Motor neuron (in vitro differentiated cells): ENCODE measurements around the gene ARHGAP42. TPM values are rescaled to one million over a fixed set of nuclear protein-coding genes. Genes with fewer than 3 reads are reported as not detected.

Experiments used
- ATAC-seq, 8 experiments: fragments of 200-7000 bp; cut with Tn5 transposase; replicated peaks in 6 of 8; 2 replicates each; pipeline ENCODE4 v1.8.0; 2021; ENCODE audit warnings: mild to moderate bottlenecking in 8 of 8, moderate library complexity in 8 of 8
- H3K27ac ChIP-seq, 2 donors: fragments of 250-450 bp; sonication (Bioruptor Pico); 2 replicates each; pipeline ENCODE4 v1.9.0; 2021; ENCODE audit warnings: antibody characterized with exemption in 2 of 2, mild to moderate bottlenecking in 2 of 2, moderate library complexity in 1 of 2
- H3K4me1 ChIP-seq, 2 donors: fragments of 250-450 bp; sonication (Bioruptor Pico); replicated peaks in 1 of 2; 2 replicates each; pipeline ENCODE4 v1.6.1; 2021; ENCODE audit warnings: antibody characterized with exemption in 2 of 2, mild to moderate bottlenecking in 2 of 2, moderate library complexity in 1 of 2
- H3K4me3 ChIP-seq, 5 donors: fragments of 250-450 bp; sonication (Bioruptor Pico); 2 replicates each; pipeline ENCODE4 v1.9.0; 2021; ENCODE audit warnings: antibody characterized with exemption in 5 of 5, mild to moderate bottlenecking in 5 of 5, moderate library complexity in 4 of 5
- WGBS, 10 experiments: fragments of 450-650 bp; shearing (Covaris generic); methylation state at CpG; one replicate each; pipeline ENCODE4 v1.0.0; 2022; 5-methylcytosine and 5-hydroxymethylcytosine counted together
- in situ Hi-C, 9 experiments: fragments of 400-800 bp; cut with MboI; loops; one replicate each; pipeline ENCODE4 v1.15.0; 2021; ENCODE audit warnings: low sequenced_read_pairs in 9 of 9, low pct_unique_long_range_greater_than_20kb in 2 of 9; ENCODE audit not compliant: unreplicated experiment in 9 of 9
- total RNA-seq, 8 experiments: library from RNA; unstranded; fragments of 300-600 nt; gene quantifications; 2 replicates each; pipeline versions ENCODE4 v1.2.3 to v1.2.4, GENCODE V29; 2022

ARHGAP42 gene
- total RNA-seq, 8 experiments from 2014 or later: 2.7 to 29.7 (median 10.0) TPM

- in situ Hi-C loops: loop anchor here in 8 of 9 experiments (10.0 to 25.0 kb wide), 3 partner anchors 252 to 365 kb away; partner anchors contain the start of gene ARHGAP42 (in 2 of the 8)
- no peak for ATAC-seq
- H3K27ac ChIP-seq: no peak overlapping the region
- H3K4me1 ChIP-seq: peaks cover 0 to 4% of the 10 kb centered on the region in 2 donors
- H3K4me3 ChIP-seq: no peak overlapping the region
- 14 to 85% (median 54%) methylated on average over 3 to 5 of the region's 5 CpGs for WGBS, 10 experiments
Measured at GRCh38 chr11:100939571-100939970, 252.5 kb downstream of the ARHGAP42 start.

GRCh38 chr11:100940111-100940510 lies 253.0 kb downstream of the ARHGAP42 start:
- in situ Hi-C loops: loop anchor here in 7 of 9 experiments (25.0 kb wide), 2 partner anchors 253 to 353 kb away; partner anchors contain the start of gene ARHGAP42 (in 2 of the 7)
- WGBS, 10 experiments: 24 to 100% (median 90%) methylated on average over 1 to 3 of the region's 3 CpGs
- H3K27ac ChIP-seq: no peak overlapping the region
- no peak for ATAC-seq
- peaks cover 0 to 4% of the 10 kb centered on the region in 2 donors for H3K4me1 ChIP-seq
- H3K4me3 ChIP-seq: no peak overlapping the region

- peak in 1 of 8 experiments; percentile 35 for ATAC-seq
- Histone ChIP-seq H3K4me3 (no peak overlapping the region), H3K4me1 (peaks cover 0 to 4% of the 10 kb centered on the region in 2 donors), H3K27ac (no peak overlapping the region)
- WGBS, 10 experiments: 56 to 100% (median 82%) methylated on average over 1 to 2 of the region's 2 CpGs; no CpG with 5 or more reads in 2 of the 10 experiments
- in situ Hi-C loops: loop anchor here in 7 of 9 experiments (25.0 kb wide), 2 partner anchors 254 to 354 kb away; partner anchors contain the start of gene ARHGAP42 (in 2 of the 7)
Measured at GRCh38 chr11:100941033-100941432, 253.9 kb downstream of the ARHGAP42 start.

- no peak overlapping the region for H3K27ac ChIP-seq
- in situ Hi-C loops: loop anchor here in 7 of 9 experiments (25.0 kb wide), 2 partner anchors 255 to 355 kb away; partner anchors contain the start of gene ARHGAP42 (in 2 of the 7)
- 40 to 85% (median 60%) methylated on average over 1 to 4 of the region's 4 CpGs; no CpG with 5 or more reads in 2 of the 10 experiments for WGBS, 10 experiments
- peaks cover 0 to 4% of the 10 kb centered on the region in 2 donors for H3K4me1 ChIP-seq
- ATAC-seq: peak in 4 of 8 experiments; percentile 20 to 82 (median 38)
- H3K4me3 ChIP-seq: no peak overlapping the region
Measured at GRCh38 chr11:100942016-100942415, 254.9 kb downstream of the ARHGAP42 start.

- H3K4me1 ChIP-seq: no peaks in the 10 kb centered on the region
- no peak overlapping the region for H3K4me3 ChIP-seq
- ATAC-seq: no peak
- 77 to 100% (median 100%) methylated on average over 1 to 2 of the region's 2 CpGs for WGBS, 10 experiments
- no peak overlapping the region for H3K27ac ChIP-seq
- in situ Hi-C loops: loop anchor here in 7 of 9 experiments (25.0 kb wide), 2 partner anchors 262 to 362 kb away; partner anchors contain the start of gene ARHGAP42 (in 2 of the 7)
Measured at GRCh38 chr11:100948936-100949335, 261.8 kb downstream of the ARHGAP42 start.

- WGBS, 10 experiments: 83 to 100% (median 91%) methylated on average over 1 to 2 of the region's 2 CpGs; no CpG with 5 or more reads in 2 of the 10 experiments
- H3K27ac ChIP-seq: no peak overlapping the region
- no peak overlapping the region for H3K4me3 ChIP-seq
- in situ Hi-C loops: loop anchor here in 7 of 9 experiments (25.0 kb wide), 2 partner anchors 262 to 362 kb away; partner anchors contain the start of gene ARHGAP42 (in 2 of the 7)
- no peak for ATAC-seq
- no peaks in the 10 kb centered on the region for H3K4me1 ChIP-seq
Measured at GRCh38 chr11:100949443-100949842, 262.4 kb downstream of the ARHGAP42 start.

GRCh38 chr11:100955318-100955717 lies 268.2 kb downstream of the ARHGAP42 start:
- in situ Hi-C loops: no loop called here

GRCh38 chr11:100956351-100956750 lies 269.3 kb downstream of the ARHGAP42 start:
- H3K27ac ChIP-seq: no peak overlapping the region
- ATAC-seq: peak in 5 of 8 experiments; percentile 55 to 93 (median 88)
- in situ Hi-C loops: no loop called here

More at GRCh38 chr11:100955318-100955717, 268.2 kb downstream of the ARHGAP42 start:
- 71 to 100% (median 88%) methylated on average over 1 of the region's 1 CpG; no CpG with 5 or more reads in 3 of the 10 experiments for WGBS, 10 experiments
- Histone ChIP-seq H3K4me3 (no peak overlapping the region), H3K4me1 (peaks cover 5 to 10% of the 10 kb centered on the region in 2 donors), H3K27ac (no peak overlapping the region)
- no peak for ATAC-seq

GRCh38 chr11:100957499-100957898 lies 270.4 kb downstream of the ARHGAP42 start:
- no peak for ATAC-seq
- H3K4me3 ChIP-seq: no peak overlapping the region
- no peak overlapping the region for H3K27ac ChIP-seq
- in situ Hi-C loops: no loop called here
- H3K4me1 ChIP-seq: peaks cover 5 to 10% of the 10 kb centered on the region in 2 donors
- WGBS, 10 experiments: 75 to 100% (median 92%) methylated on average over 2 to 4 of the region's 4 CpGs; no CpG with 5 or more reads in 2 of the 10 experiments

More at GRCh38 chr11:100956351-100956750, 269.3 kb downstream of the ARHGAP42 start:
- Histone ChIP-seq H3K4me1 (peaks cover 5 to 10% of the 10 kb centered on the region in 2 donors), H3K4me3 (no peak overlapping the region)

GRCh38 chr11:100961633-100962032 lies 274.5 kb downstream of the ARHGAP42 start:
- in situ Hi-C loops: no loop called here
- H3K27ac ChIP-seq: no peak overlapping the region
- WGBS, 10 experiments: 55 to 88% (median 82%) methylated on average over 1 to 2 of the region's 2 CpGs
- peaks cover 0 to 1% of the 10 kb centered on the region in 2 donors for H3K4me1 ChIP-seq
- no peak overlapping the region for H3K4me3 ChIP-seq
- ATAC-seq: no peak

- in situ Hi-C loops: no loop called here
- no peaks in the 10 kb centered on the region for H3K4me1 ChIP-seq
Measured at GRCh38 chr11:100963375-100963774, 276.3 kb downstream of the ARHGAP42 start.

GRCh38 chr11:100964435-100964834 lies 277.3 kb downstream of the ARHGAP42 start:
- in situ Hi-C loops: no loop called here
- H3K4me3 ChIP-seq: no peak overlapping the region
- no peaks in the 10 kb centered on the region for H3K4me1 ChIP-seq
- no peak overlapping the region for H3K27ac ChIP-seq
- 82 to 100% (median 100%) methylated on average over 1 to 3 of the region's 3 CpGs; no CpG with 5 or more reads in 1 of the 10 experiments for WGBS, 10 experiments
- ATAC-seq: no peak

More at GRCh38 chr11:100963375-100963774, 276.3 kb downstream of the ARHGAP42 start:
- Histone ChIP-seq H3K4me3 (no peak overlapping the region), H3K27ac (no peak overlapping the region)
- WGBS, 10 experiments: 0 to 100% (median 89%) methylated on average over 1 of the region's 1 CpG; no CpG with 5 or more reads in 2 of the 10 experiments
- no peak for ATAC-seq

GRCh38 chr11:100965346-100965745 lies 278.3 kb downstream of the ARHGAP42 start:
- in situ Hi-C loops: no loop called here
- H3K4me3 ChIP-seq: no peak overlapping the region
- ATAC-seq: no peak
- 80 to 100% (median 100%) methylated on average over 1 of the region's 1 CpG; no CpG with 5 or more reads in 3 of the 10 experiments for WGBS, 10 experiments
- H3K27ac ChIP-seq: no peak overlapping the region
- H3K4me1 ChIP-seq: no peaks in the 10 kb centered on the region
